ENCODE measurements around the gene MOB1B. TPM values are rescaled to one million over a fixed set of nuclear protein-coding genes. Genes with fewer than 3 reads are reported as not detected.
A peak's percentile ranks its signal among the peaks of the same experiment; 100 is the strongest.

MOB1B gene
- total and polyA plus RNA-seq, 10 of the 15 experiments (the other 5 are each of a cell fraction or from before 2014, with no cell fraction given) = 1.9 to 11.4 (median 6.1) TPM

GRCh38 chr4:70993181-70994068, 91.3 kb downstream of the MOB1B start, which contains the start of gene DCK (continued):
- TF ChIP-seq TCF3 (IDR thresholded peaks at IDR 0.05; ENCODE audit: borderline replicate concordance, insufficient read depth, low read depth, low read length) (0 out of 2 replicates have a peak, but pooled peaks have one; percentile 39), ZNF24 (IDR thresholded peaks at IDR 0.05) (no peak), IKZF2 (IDR thresholded peaks at IDR 0.05) (peak in 1 of 2 experiments; percentile 29; a peak in 2 of 4 replicates), ZNF274 (IDR thresholded peaks at IDR 0.05; ENCODE audit: insufficient read depth, insufficient read length) (no peak), ESRRA (IDR thresholded peaks at IDR 0.05; ENCODE audit: low read length) (no peak), ZBED1 (IDR thresholded peaks at IDR 0.05; ENCODE audit: borderline replicate concordance) (no peak; the same call in 1 of the 2 replicates), TCF12 (IDR thresholded peaks at IDR 0.05; ENCODE audit: low read depth, low read length) (no peak), PAX5 (IDR thresholded peaks at IDR 0.05; ENCODE audit: borderline replicate concordance, low read depth, low read length) (0 out of 2 replicates have a peak, but pooled peaks have one; percentile 20), CTCF (IDR thresholded peaks at IDR 0.05 in 2 of 3, conservative IDR thresholded peaks at IDR 0.05 in 1 of 3; ENCODE audit: control insufficient read depth in 2 of 3, extremely low read depth in 1 of 3, insufficient read depth in 1 of 3, low read depth in 3 of 3, low read length in 3 of 3) (no peak), SREBF2 (IDR thresholded peaks at IDR 0.05; ENCODE audit: low read length) (no peak), SP1 (IDR thresholded peaks at IDR 0.05; ENCODE audit: low read depth, low read length) (no peak)
